Measurements from ENCODE around the gene FRMD4A.

GRCh38 chr10:13750299-13751190 is 580.2 kb downstream of the FRMD4A start:
- TF ChIP-seq POLR2A (IDR thresholded peaks at IDR 0.05), result no peak
- TF ChIP-seq CTCF (IDR thresholded peaks at IDR 0.05 in 4 of 5, conservative IDR thresholded peaks at IDR 0.05 in 1 of 5), result no peak
